GM19351 (cell line): ENCODE measurements around the gene SLITRK1.

Experiments used
- ATAC-seq: cut with Tn5 transposase; IDR thresholded peaks from one replicate; pipeline ENCODE4 v1.9.1; 2021; ENCODE audit warnings: mild to moderate bottlenecking, moderate library complexity; ENCODE audit not compliant: unreplicated experiment

The SLITRK1 gene

GRCh38 chr13:83881917-83882605, at the start of gene SLITRK1:
Gene SLITRK1, minus strand, starts transcription at chr13:83882474. Its CDS starts 967 bp downstream, at chr13:83881507.
- ATAC-seq = no peak

- no peak for ATAC-seq
Measured at GRCh38 chr13:83929157-83929556, 46.9 kb upstream of the SLITRK1 start.

- ATAC-seq = no peak
Measured at GRCh38 chr13:83919775-83920174, 37.5 kb upstream of the SLITRK1 start.

GRCh38 chr13:83914368-83914767, 32.1 kb upstream of the SLITRK1 start:
- no peak for ATAC-seq

- no peak for ATAC-seq
Measured at GRCh38 chr13:83907196-83907989, 25.1 kb upstream of the SLITRK1 start.

- ATAC-seq = no peak
Measured at GRCh38 chr13:83906240-83906820, 24.1 kb upstream of the SLITRK1 start.

- ATAC-seq = no peak
Measured at GRCh38 chr13:83905641-83906040, 23.4 kb upstream of the SLITRK1 start.

- ATAC-seq = no peak
Measured at GRCh38 chr13:83895994-83896580, 13.8 kb upstream of the SLITRK1 start.

GRCh38 chr13:83890358-83890757, 8.1 kb upstream of the SLITRK1 start:
- no peak for ATAC-seq

GRCh38 chr13:83884141-83884540, 1.9 kb upstream of the SLITRK1 start:
- ATAC-seq = no peak

- ATAC-seq = no peak
Measured at GRCh38 chr13:83883061-83883523, 818 bp upstream of the SLITRK1 start.

- no peak for ATAC-seq
Measured at GRCh38 chr13:83882606-83882959, 309 bp upstream of the SLITRK1 start.

- ATAC-seq = no peak
Measured at GRCh38 chr13:83881140-83881684, 1.1 kb downstream of the SLITRK1 start.

GRCh38 chr13:83880275-83881139, 1.8 kb downstream of the SLITRK1 start:
- no peak for ATAC-seq

- no peak for ATAC-seq
Measured at GRCh38 chr13:83879431-83880171, 2.7 kb downstream of the SLITRK1 start.

- ATAC-seq = no peak
Measured at GRCh38 chr13:83878691-83879430, 3.4 kb downstream of the SLITRK1 start.

GRCh38 chr13:83877651-83878355, 4.5 kb downstream of the SLITRK1 start:
- no peak for ATAC-seq

- ATAC-seq = peak; percentile 92
Measured at GRCh38 chr13:83876546-83876945, 5.7 kb downstream of the SLITRK1 start.
